IPS DF 6.9 (cell line): ENCODE data around the gene GDF9.

Experiments
- DNase-seq: peaks from one replicate; pipeline ENCODE4 v3.0.0-alpha.2; 2013; ENCODE audit warnings: low read depth, low spot score
- H3K27ac ChIP-seq: one replicate; pipeline ENCODE4 v1.5.1; 2013; ENCODE audit warnings: low read length, control low read depth
- H3K27me3 ChIP-seq: 2 replicates; pipeline ENCODE4 v1.6.1; 2013; ENCODE audit warnings: mild to moderate bottlenecking, low read length; ENCODE audit not compliant: control insufficient read depth, insufficient read depth
- H3K36me3 ChIP-seq: 2 replicates; pipeline ENCODE4 v1.6.1; 2013; ENCODE audit warnings: low read length; ENCODE audit not compliant: control insufficient read depth, insufficient read depth
- H3K4me1 ChIP-seq: 2 replicates; pipeline ENCODE4 v1.6.1; 2013; ENCODE audit warnings: low read length; ENCODE audit not compliant: control insufficient read depth, insufficient read depth
- H3K4me3 ChIP-seq: 2 replicates; pipeline ENCODE4 v1.5.1; 2013; ENCODE audit warnings: mild to moderate bottlenecking, low read length
- H3K9me3 ChIP-seq: 2 replicates; pipeline ENCODE4 v1.6.1; 2013; ENCODE audit warnings: low read length, inconsistent platforms; ENCODE audit not compliant: control insufficient read depth, insufficient read depth
- WGBS: extraction: QIAGEN DNeasy Blood & Tissue Kit; methylation state at CpG from one replicate; pipeline ENCODE4 v1.1.7; 2013; ENCODE audit warnings: mixed read lengths, missing lambda C conversion rate; ENCODE audit not compliant: insufficient read length, insufficient coverage; 5-methylcytosine and 5-hydroxymethylcytosine counted together

The GDF9 gene

DNA sequence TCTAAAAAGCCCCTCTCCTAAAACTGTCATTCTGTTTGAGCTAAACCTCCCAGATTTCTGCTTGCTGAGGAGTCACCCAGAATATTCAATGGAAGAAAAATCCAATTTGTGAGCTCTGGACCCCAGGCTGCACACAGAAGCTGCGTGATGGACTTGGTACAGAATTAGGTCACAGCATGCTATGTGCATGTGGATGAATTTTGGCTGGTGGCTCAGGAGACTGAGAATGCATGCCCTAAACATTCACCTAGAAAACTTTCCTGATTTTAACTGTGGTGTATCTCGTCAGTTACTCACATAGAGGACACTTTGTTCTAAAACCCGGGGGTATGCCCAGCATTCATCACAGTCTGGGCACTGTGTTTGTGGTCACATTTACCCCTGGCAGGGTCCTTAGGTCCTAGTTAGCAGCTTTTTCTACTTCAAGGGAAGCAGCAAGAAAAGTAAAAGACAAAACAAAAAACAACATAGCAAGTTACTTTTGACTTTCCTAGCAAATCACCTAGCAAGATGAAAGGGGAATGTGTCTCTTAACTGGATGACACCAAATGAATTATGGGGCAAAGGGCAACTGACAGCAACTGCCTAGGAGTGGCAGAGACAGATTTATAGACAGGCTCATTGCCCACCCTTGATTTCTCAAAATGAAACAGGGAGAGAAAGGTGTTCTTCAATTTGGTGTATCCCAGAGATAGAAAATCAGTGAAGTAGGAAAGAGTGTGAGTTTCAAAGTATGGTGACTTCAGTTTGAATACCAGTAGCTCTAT lies 27.6 kb downstream of the GDF9 start:
- H3K9me3 ChIP-seq: no peaks in the 10 kb centered on the region
- WGBS: no CpG with 5 or more reads among the region's 3 CpGs
- H3K4me1 ChIP-seq: no peaks in the 10 kb centered on the region
- H3K4me3 ChIP-seq: no peak overlapping the region
- DNase-seq: no peak
- H3K36me3 ChIP-seq: no peaks in the 10 kb centered on the region
- no peaks in the 10 kb centered on the region for H3K27me3 ChIP-seq
- H3K27ac ChIP-seq: no peak overlapping the region

GRCh38 chr5:132837868-132838267 lies 28.4 kb downstream of the GDF9 start:
- H3K4me1 ChIP-seq: no peaks in the 10 kb centered on the region
- no peaks in the 10 kb centered on the region for H3K36me3 ChIP-seq
- H3K27me3 ChIP-seq: no peaks in the 10 kb centered on the region
- DNase-seq: no peak
- H3K27ac ChIP-seq: no peak overlapping the region
- H3K4me3 ChIP-seq: no peak overlapping the region
- no peaks in the 10 kb centered on the region for H3K9me3 ChIP-seq
- WGBS: no CpG with 5 or more reads among the region's 2 CpGs

DNA sequence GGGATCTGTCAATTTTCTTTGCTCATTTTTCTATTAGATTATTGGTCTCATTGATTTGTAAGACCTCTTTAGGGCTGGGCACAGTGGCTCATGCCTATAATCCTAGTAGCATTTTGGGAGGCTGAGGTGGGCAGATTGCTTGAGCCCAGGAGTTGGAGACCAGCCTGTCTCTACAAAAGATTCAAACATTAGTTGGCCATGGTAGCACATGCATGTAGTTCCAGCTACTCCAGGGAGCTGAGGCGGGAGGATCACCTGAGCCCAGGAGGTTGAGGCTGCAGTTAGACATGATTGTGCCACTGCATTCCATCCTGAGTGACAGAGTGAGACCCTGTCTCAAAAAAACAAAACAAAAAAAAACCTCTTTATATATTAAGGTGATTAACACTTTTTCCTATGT lies 29.4 kb downstream of the GDF9 start:
- WGBS: no CpG with 5 or more reads among the region's 1 CpG
- Histone ChIP-seq H3K4me1 (no peaks in the 10 kb centered on the region), H3K36me3 (no peaks in the 10 kb centered on the region), H3K27me3 (no peaks in the 10 kb centered on the region; the same call in 1 of the 2 replicates), H3K4me3 (no peak overlapping the region), H3K27ac (no peak overlapping the region), H3K9me3 (no peaks in the 10 kb centered on the region)
- DNase-seq: no peak

GRCh38 chr5:132834057-132834456 lies 32.2 kb downstream of the GDF9 start:
- H3K4me1 ChIP-seq: no peaks in the 10 kb centered on the region; the same call in 1 of the 2 replicates
- no peaks in the 10 kb centered on the region for H3K9me3 ChIP-seq
- WGBS: no CpG with 5 or more reads among the region's 3 CpGs
- H3K36me3 ChIP-seq: no peaks in the 10 kb centered on the region
- no peak overlapping the region for H3K4me3 ChIP-seq
- peaks cover 7% of the 10 kb centered on the region for H3K27me3 ChIP-seq
- DNase-seq: no peak
- H3K27ac ChIP-seq: no peak overlapping the region

DNA sequence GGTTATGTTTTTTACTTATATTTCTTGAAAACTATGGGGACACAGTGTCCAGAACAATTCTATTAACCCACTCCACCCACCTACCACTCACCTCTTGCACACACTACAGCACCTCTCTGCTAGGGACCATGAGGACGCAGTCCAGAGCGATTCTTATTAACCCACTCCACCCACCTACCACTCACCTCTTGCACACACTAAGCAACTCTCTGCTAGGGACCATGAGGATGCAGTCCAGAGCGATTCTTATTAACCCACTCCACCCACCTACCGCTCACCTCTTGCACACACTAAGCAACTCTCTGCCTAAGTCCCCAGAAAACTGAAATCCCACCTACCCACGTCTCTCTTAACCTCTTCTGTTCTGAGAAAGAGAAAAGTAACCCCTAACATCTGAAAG lies 33.7 kb downstream of the GDF9 start:
- Histone ChIP-seq H3K36me3 (no peaks in the 10 kb centered on the region), H3K27me3 (peaks cover 11% of the 10 kb centered on the region), H3K27ac (no peak overlapping the region), H3K4me3 (no peak overlapping the region), H3K9me3 (no peaks in the 10 kb centered on the region), H3K4me1 (no peaks in the 10 kb centered on the region; the same call in 1 of the 2 replicates)
- DNase-seq: no peak
- no CpG with 5 or more reads among the region's 5 CpGs for WGBS

DNA sequence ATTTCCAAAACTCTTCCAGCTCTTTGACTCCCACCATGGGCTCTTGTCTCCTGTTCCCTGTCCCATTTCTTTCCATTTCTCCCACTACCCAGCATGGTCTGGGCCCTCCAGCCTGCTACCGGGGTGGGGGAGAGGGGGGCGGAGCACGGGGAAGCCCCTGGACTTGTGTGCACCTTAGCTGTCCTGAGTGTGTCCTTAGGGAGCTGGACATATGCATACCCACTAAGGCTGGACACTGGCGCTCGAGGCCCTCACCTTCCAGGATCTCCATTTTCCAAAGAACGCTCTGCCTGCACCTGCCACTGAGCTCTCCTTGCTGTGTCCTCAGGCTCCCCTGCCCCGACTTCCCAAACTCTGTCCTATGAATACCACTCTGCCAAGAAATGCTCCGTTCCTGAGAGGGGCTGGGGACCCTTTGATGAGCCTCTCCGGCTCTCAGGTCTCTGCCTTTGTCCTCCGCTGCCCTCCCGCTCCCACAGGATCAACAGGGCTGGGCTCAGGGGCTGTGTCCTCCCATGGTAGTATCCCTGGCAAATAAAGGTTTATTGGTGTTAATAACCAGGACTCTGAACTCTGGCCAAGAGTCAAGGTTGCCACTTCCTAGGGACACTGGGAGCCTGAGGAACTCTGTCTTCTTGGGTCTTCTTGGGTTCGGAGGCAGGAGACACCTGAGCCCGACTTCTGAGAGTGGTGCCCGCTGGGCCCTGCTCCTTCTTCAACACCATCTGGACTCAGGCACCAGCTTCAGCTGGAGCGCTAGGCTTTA lies 35.0 kb downstream of the GDF9 start:
- Histone ChIP-seq H3K9me3 (no peaks in the 10 kb centered on the region), H3K27ac (no peak overlapping the region), H3K36me3 (no peaks in the 10 kb centered on the region), H3K27me3 (peaks cover 13% of the 10 kb centered on the region), H3K4me1 (no peaks in the 10 kb centered on the region; the same call in 1 of the 2 replicates), H3K4me3 (peak overlapping the region; percentile 88; the same call in 1 of the 2 replicates)
- no CpG with 5 or more reads among the region's 15 CpGs for WGBS
- no peak for DNase-seq

- Histone ChIP-seq H3K36me3 (no peaks in the 10 kb centered on the region), H3K9me3 (no peaks in the 10 kb centered on the region), H3K27ac (no peak within 1 kb of the TSS), H3K4me3 (peak within 1 kb of the TSS; percentile 88), H3K27me3 (peaks cover 15% of the 10 kb centered on the region), H3K4me1 (no peaks in the 10 kb centered on the region; the same call in 1 of the 2 replicates)
- no peak for DNase-seq
- no CpG with 5 or more reads among the region's 78 CpGs for WGBS
These were observed 35.7 kb downstream of the GDF9 start, which contains the start of gene SHROOM1 for GRCh38 chr5:132830436-132831094. SHROOM1 (minus strand) TSS chr5:132830647; CDS start chr5:132826140, 4,507 bp downstream.

DNA sequence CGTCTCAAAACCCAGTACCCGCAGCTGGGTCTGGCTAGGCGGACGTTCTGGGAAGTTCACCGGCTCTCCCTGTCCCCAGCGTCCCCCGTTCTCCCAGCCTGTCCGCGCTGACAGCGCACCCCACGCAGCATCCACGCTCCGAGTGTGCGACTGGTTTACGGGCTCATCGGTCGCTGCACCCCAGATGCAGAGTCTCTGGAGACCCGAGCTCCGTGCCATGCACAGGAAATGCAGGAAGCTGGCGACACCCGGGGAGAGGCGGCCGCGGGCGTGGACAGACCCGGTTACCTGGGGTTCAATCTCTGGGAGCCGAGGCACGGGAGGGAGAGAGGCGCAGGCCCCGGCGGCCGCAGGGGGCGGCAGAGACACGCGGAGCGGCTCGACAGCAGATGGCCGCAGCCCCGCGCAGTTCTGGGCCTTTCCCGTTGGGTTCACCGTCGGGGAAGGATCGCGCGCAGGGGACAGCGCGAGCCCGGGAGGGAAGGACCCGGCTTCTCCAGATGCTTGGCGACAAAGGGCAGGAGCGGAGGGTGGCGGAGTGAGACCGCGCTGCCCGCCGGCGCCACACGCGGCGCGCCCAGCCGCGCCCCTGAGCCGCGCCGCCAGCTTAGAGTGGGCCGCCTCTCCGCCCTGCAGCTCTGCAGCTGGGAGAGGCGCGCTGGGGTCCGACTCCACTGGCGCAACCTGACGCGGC lies 36.4 kb downstream of the GDF9 start:
- no peak overlapping the region for H3K27ac ChIP-seq
- no CpG with 5 or more reads among the region's 75 CpGs for WGBS

DNA sequence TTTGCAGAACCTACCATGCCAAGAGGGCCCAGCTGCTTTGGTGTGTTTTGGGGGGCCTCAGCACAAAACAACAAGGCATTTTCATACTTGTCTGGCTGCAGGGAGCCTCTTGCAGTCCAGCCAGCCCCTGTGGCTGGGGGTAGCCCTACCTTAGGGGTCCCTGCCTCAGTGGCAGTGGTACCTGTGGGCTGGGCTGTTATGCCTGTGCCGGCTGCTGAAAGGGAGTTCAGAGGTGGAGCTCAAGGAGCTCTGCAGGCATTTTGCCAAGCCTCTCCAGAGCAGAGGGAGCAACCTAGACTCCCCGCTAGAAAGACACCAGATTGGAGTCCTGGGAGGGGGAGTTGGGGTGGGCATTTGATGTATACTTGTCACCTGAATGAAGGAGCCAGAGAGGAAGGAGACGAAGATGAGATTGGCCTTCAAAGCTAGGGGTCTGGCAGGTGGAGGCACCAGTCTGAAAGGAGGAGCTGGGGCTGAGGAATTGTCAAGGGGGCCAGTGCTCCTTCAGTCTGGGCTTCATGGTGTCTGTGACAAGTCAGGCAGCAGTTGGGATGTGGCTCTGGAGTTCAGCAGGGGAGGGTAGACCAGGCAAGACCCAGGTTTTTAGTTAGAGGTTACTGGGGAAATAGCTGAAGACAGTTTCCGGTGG lies 37.3 kb downstream of the GDF9 start:
- Histone ChIP-seq H3K27me3 (peaks cover 23% of the 10 kb centered on the region), H3K27ac (no peak overlapping the region), H3K9me3 (no peaks in the 10 kb centered on the region), H3K4me3 (no peak overlapping the region), H3K36me3 (no peaks in the 10 kb centered on the region), H3K4me1 (peaks cover 2% of the 10 kb centered on the region)
- WGBS: no CpG with 5 or more reads among the region's 4 CpGs
- no peak for DNase-seq

More for the DNA sequence above, 36.4 kb downstream of the GDF9 start:
- no peak for DNase-seq
- Histone ChIP-seq H3K4me1 (peaks cover 1% of the 10 kb centered on the region), H3K36me3 (no peaks in the 10 kb centered on the region), H3K27me3 (peaks cover 17% of the 10 kb centered on the region), H3K9me3 (no peaks in the 10 kb centered on the region), H3K4me3 (peak overlapping the region; percentile 88)
